ENCODE measurements around the gene CTRB2. TPM values are rescaled to one million over a fixed set of nuclear protein-coding genes. Genes with fewer than 3 reads are reported as not detected.

Gene CTRB2
- total RNA-seq, result 1 to 10 TPM in 1 of 2 donors, under 1 TPM in 1; 0.63 to 1.1 TPM
- polyA plus RNA-seq (ENCODE audit: insufficient read depth, low read depth, low replicate concordance), result 0.69 TPM
- long read RNA-seq, donor 1, partial matches to known transcripts, result 0 of 1 reads
- long read RNA-seq, donor 1, other reads (novel, unspliced or antisense), result 0 of 1 reads
- long read RNA-seq, donor 2, result 0 reads

DNA sequence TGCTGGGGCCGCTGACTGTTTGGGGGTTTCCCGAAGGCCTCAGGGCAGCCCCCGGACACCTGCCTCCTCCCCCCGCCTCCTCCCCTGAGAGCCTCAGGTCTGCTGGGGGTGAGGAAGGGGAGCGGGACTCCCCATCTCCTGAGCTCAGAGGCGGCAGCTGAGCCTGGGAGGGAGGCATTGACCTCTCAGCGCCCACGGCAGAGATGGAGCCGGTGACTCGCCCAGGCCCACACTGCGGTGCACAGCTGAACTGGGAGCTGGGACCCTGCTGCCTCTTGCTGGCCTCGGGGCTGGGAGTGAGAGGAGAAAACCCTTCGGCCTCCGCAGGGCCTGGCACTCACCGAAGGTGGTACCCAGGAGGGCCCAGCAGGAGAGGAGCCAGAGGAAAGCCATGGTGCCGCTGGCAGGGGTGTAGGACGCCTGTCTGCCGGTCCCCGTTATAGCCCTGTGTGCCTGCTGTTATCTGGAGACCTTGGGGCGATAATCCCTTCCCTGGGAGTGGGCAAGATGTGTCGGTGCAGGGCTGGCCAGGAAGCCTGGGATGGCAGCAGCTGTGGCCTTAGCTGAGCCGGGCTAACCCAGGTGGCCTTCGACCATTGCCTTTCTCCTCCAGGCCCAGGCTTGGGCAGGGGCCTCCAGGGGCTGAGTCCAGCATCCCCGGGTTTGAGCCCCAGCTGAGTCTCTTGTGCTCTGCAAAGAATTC lies at the start of gene CTRB2:
CTRB2 (minus strand) TSS at position 413 of the 703 bp plus-strand sequence; CDS start at position 393, 20 bp downstream.
- Histone ChIP-seq H3K4me3 (no peak within 1 kb of the TSS), H3K27me3 (no peaks in the 10 kb centered on the region), H3K4me1 (no peaks in the 10 kb centered on the region), H3K9me3 (no peaks in the 10 kb centered on the region), H3K36me3 (ENCODE audit: low read depth, missing control alignments) (no peaks in the 10 kb centered on the region), H3K27ac (no peak within 1 kb of the TSS)
- no peak for DNase-seq
- no peak for TF ChIP-seq POLR2A (IDR thresholded peaks at IDR 0.05)
- TF ChIP-seq, protein P1, sequence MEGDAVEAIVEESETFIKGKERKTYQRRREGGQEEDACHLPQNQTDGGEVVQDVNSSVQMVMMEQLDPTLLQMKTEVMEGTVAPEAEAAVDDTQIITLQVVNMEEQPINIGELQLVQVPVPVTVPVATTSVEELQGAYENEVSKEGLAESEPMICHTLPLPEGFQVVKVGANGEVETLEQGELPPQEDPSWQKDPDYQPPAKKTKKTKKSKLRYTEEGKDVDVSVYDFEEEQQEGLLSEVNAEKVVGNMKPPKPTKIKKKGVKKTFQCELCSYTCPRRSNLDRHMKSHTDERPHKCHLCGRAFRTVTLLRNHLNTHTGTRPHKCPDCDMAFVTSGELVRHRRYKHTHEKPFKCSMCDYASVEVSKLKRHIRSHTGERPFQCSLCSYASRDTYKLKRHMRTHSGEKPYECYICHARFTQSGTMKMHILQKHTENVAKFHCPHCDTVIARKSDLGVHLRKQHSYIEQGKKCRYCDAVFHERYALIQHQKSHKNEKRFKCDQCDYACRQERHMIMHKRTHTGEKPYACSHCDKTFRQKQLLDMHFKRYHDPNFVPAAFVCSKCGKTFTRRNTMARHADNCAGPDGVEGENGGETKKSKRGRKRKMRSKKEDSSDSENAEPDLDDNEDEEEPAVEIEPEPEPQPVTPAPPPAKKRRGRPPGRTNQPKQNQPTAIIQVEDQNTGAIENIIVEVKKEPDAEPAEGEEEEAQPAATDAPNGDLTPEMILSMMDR (IDR thresholded peaks at IDR 0.05), result no peak
- intact Hi-C loops (cut with DNase I; ENCODE audit: low total_unique reads), result loop anchor here (2.0 kb wide), 1 partner anchor 18 kb away; no protein-coding TSS in a partner anchor
- 72 to 80% methylated on average over 11 to 21 of the region's 24 CpGs for WGBS, 2 donors

DNA sequence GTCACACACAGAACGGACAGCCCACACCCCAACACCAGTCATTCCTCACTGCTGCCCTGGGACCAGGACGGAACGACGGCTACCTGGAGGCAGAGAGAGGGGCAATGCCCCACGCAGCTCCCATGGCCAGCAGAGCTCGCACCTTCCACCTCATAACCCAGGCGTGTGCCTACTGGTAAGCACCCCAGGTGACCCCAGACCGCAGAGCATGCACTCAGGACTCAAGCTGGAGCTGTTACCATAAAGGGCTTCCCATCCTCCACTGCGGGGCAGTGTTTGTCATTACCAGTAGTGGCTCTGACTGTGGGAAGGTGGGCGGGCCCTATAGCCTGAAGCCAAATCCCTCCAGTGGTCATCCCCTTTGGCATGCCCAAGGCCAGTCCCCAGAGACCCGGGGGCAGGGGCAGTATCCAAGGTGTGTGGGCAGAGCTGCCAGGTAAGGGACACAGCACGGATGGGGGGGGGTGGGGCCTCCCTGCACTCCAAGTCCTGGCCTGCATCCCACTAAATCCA lies 49.2 kb upstream of the CTRB2 start:
- Histone ChIP-seq H3K4me1 (peaks cover 78% of the 10 kb centered on the region), H3K9me3 (no peaks in the 10 kb centered on the region), H3K27ac (peak overlapping the region; percentile 73 to 90), H3K36me3 (ENCODE audit: low read depth, missing control alignments) (no peaks in the 10 kb centered on the region), H3K4me3 (no peak overlapping the region), H3K27me3 (no peaks in the 10 kb centered on the region)
- WGBS, 2 donors, result 66 to 75% methylated on average over 7 to 12 of the region's 12 CpGs
- intact Hi-C loops (cut with DNase I; ENCODE audit: low total_unique reads), result no loop called here
- no peak for DNase-seq
- TF ChIP-seq, protein P1 (IDR thresholded peaks at IDR 0.05), result no peak
- no peak for TF ChIP-seq POLR2A (IDR thresholded peaks at IDR 0.05)

DNA sequence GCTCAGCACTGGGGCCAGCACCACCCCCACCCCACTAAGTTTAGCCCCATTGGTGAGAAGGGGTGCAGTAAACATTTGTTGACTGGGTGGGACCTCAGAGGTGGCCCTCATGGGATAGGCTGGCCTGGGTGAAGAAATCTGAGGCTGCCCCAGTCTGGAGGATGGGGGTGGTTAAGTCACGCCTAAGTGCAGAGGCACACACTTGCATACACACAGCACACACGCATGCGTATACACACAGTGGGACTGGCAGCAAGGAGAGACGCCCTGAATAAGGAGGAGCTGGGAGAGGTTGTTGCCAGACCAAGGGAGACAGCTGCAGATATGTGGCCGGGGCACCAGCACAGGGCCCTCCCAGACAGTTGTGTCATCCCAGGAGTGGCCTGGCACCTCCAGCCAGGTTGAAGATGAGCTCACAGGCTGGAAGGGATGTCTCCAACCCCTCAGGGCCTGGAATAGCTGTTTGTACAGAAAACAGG lies 47.4 kb upstream of the CTRB2 start:
- Histone ChIP-seq H3K27me3 (no peaks in the 10 kb centered on the region), H3K36me3 (ENCODE audit: low read depth, missing control alignments) (no peaks in the 10 kb centered on the region), H3K27ac (peak overlapping the region; percentile 8 to 90), H3K4me3 (no peak overlapping the region), H3K9me3 (no peaks in the 10 kb centered on the region), H3K4me1 (peaks cover 80% of the 10 kb centered on the region)
- 66 to 80% methylated on average over 3 to 5 of the region's 5 CpGs for WGBS, 2 donors
- TF ChIP-seq POLR2A (IDR thresholded peaks at IDR 0.05), result no peak
- TF ChIP-seq, protein P1 (IDR thresholded peaks at IDR 0.05), result no peak
- intact Hi-C loops (cut with DNase I; ENCODE audit: low total_unique reads), result no loop called here
- no peak for DNase-seq

DNA sequence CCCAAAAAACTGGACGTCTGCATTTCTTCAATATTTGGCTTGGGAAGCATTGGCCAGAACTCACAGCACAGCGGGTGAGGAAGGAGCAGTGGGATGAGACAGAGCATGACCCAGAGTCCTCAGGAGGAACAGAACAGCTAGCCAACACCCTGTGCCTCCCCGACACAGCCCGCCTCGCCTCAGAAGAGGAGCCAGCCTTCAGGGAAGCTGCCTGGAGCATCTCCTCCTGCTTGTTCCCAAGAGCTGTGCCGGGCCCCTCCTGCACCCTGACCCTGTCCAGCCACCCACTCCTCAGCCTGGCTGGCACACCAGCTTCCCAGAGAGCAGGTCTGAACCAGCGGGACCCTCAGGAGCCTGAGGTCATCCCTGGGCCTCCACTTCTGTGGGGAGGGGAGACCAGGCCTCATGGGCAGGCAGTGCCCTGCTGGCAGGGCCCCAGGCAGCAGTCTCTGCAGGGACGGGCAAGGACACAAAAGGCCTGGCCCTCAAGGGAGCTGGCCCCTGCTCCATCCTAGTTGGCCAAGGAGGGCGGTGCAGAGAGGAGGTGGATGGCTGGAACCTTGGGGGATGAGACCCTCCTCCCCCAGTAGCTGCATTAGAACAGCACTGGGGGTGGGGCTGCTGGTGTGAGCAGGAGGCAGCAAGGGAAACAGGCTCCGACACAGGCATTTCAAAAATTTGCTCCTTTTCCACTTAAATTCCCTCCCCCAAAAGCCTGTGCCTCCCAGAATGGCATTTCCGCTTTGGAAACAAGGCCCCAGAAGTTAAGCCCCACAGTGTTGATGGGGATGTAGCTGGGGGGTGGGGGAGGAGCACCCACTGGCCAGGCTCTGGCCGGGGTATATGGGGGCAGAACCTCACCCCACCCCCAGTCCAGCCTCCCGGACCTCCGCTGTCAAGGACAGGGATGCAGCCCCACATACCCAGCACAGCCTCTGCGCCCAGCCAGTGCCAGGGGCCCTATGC lies 46.3 kb upstream of the CTRB2 start:
- peak; percentile 75 for DNase-seq
- peak overlapping the region; percentile 72 to 90 for H3K27ac ChIP-seq
- no peak for TF ChIP-seq POLR2A (IDR thresholded peaks at IDR 0.05)
- TF ChIP-seq, protein P1 (IDR thresholded peaks at IDR 0.05), result no peak
- no peaks in the 10 kb centered on the region for H3K9me3 ChIP-seq
- no peak overlapping the region for H3K4me3 ChIP-seq
- H3K4me1 ChIP-seq, result peaks cover 84% of the 10 kb centered on the region
- H3K27me3 ChIP-seq, result no peaks in the 10 kb centered on the region
- no peaks in the 10 kb centered on the region for H3K36me3 ChIP-seq (ENCODE audit: low read depth, missing control alignments)
- WGBS, 2 donors, result 37 to 44% methylated on average over 11 to 13 of the region's 15 CpGs
- intact Hi-C loops (cut with DNase I; ENCODE audit: low total_unique reads), result no loop called here
